Fibroblast of lung (primary cell): ENCODE results near the gene MRPS12.
A peak's percentile ranks its signal among the peaks of the same experiment; 100 is the strongest.

Experiments used
- EZH2 ChIP-seq: IDR thresholded peaks from 2 replicates; pipeline ENCODE4 v1.5.1; 2012; ENCODE audit warnings: low read length, control low read depth, mild to moderate bottlenecking; ENCODE audit errors: missing control alignments
- TF ChIP-seq, protein P1 (sequence below), 2 donors: IDR thresholded peaks in 1 of 2; conservative IDR thresholded peaks in 1 of 2; 1 replicate in 1 of 2; 2 replicates in 1 of 2; pipeline ENCODE4 v1.5.1; 2011 to 2012; ENCODE audit warnings: low read length in 2 of 2, control low read depth in 1 of 2, inconsistent platforms in 1 of 2, low read depth in 1 of 2, mild to moderate bottlenecking in 1 of 2

DNA sequence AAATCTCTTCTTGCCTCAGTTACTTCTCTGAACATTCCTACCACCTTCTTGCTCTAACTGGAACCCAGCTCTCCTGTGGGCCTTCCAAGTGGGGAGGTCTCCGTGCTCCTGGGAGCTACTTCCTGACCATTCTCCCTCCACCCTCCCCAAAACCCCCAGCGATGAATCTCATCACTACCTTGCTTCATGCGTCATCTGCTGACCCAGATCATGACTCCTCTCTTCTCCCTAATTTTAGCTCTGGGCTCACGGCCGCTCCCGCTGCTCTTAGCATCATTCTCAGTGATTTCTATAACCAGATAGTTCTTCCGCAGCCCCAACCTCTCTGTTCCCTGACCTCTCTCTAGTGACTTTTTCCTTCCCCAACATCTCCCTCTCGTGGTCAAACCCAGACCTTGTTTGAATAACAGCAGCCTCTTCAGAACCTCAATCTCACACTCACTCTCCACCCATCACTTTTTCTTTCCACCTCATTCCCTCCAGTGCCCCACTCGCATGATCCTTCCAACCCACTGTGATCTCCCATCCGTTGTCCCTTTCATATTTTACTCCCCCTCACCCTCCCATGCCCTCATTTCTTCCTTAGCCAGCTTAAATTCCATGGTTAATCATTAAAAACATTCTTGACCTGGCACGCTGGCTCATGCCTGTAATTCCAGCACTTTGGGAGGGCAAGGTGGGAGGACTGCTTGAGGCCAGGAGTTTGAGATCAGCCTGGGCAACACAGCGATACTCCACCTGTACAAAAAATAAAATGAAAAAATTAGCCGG lies 21.8 kb downstream of the MRPS12 start:
- TF ChIP-seq, protein P1, sequence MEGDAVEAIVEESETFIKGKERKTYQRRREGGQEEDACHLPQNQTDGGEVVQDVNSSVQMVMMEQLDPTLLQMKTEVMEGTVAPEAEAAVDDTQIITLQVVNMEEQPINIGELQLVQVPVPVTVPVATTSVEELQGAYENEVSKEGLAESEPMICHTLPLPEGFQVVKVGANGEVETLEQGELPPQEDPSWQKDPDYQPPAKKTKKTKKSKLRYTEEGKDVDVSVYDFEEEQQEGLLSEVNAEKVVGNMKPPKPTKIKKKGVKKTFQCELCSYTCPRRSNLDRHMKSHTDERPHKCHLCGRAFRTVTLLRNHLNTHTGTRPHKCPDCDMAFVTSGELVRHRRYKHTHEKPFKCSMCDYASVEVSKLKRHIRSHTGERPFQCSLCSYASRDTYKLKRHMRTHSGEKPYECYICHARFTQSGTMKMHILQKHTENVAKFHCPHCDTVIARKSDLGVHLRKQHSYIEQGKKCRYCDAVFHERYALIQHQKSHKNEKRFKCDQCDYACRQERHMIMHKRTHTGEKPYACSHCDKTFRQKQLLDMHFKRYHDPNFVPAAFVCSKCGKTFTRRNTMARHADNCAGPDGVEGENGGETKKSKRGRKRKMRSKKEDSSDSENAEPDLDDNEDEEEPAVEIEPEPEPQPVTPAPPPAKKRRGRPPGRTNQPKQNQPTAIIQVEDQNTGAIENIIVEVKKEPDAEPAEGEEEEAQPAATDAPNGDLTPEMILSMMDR (conservative IDR thresholded peaks at IDR 0.05 in 1 of 2, IDR thresholded peaks at IDR 0.05 in 1 of 2; ENCODE audit: low read depth in 1 of 2, low read length in 2 of 2): peak in 1 of 2 donors; percentile 12
- TF ChIP-seq EZH2: no peak
